Activated naive CD8-positive, alpha-beta T cell treated with anti-CD3 and anti-CD28 coated beads, Interleukin-2, amount 50 U/mL, for 24 hours (primary cell): ENCODE measurements around the gene FXYD5.
"Not testable (repeated sequence)": the region's sequence is repeated elsewhere in the genome, so short reads cannot be mapped to it uniquely, and the experiment has no call there.

Experiments
- ATAC-seq: fragments of 150-1000 bp; cut with Tn5 transposase; one replicate; pipeline ENCODE4 v1.10.0; 2021
- DNase-seq: peaks from one replicate; pipeline ENCODE4 v3.0.0; 2021
- H3K27ac Mint-ChIP-seq: one replicate; pipeline ENCODE4 v1.8.0; 2021; ENCODE audit warnings: mild to moderate bottlenecking, mixed read lengths
- H3K27me3 Mint-ChIP-seq: one replicate; pipeline ENCODE4 v1.8.0; 2021; ENCODE audit warnings: mixed read lengths
- H3K36me3 Mint-ChIP-seq: one replicate; pipeline ENCODE4 v1.8.0; 2021; ENCODE audit warnings: low read depth, mixed read lengths
- H3K4me1 Mint-ChIP-seq: one replicate; pipeline ENCODE4 v1.8.0; 2021; ENCODE audit warnings: mixed read lengths
- H3K4me3 Mint-ChIP-seq: one replicate; pipeline ENCODE4 v1.8.0; 2021; ENCODE audit warnings: mild to moderate bottlenecking, moderate library complexity, mixed read lengths
- H3K9me3 Mint-ChIP-seq: one replicate; pipeline ENCODE4 v1.8.0; 2021; ENCODE audit warnings: mixed read lengths

Gene FXYD5

GRCh38 chr19:35140962-35141836 lies 13.3 kb upstream of the FXYD5 start:
- DNase-seq (peak; percentile 97), ATAC-seq (peak; percentile 81)
- H3K4me3 Mint-ChIP-seq: peak overlapping the region; percentile 80
- H3K4me1 Mint-ChIP-seq: peaks cover 32% of the 10 kb centered on the region
- H3K27me3 Mint-ChIP-seq: peaks cover 20% of the 10 kb centered on the region
- H3K36me3 Mint-ChIP-seq: no peaks in the 10 kb centered on the region
- peak overlapping the region; percentile 41 for H3K27ac Mint-ChIP-seq
- no peaks in the 10 kb centered on the region for H3K9me3 Mint-ChIP-seq

GRCh38 chr19:35141837-35142605 lies 12.5 kb upstream of the FXYD5 start:
- H3K27me3 Mint-ChIP-seq: peaks cover 19% of the 10 kb centered on the region
- no peaks in the 10 kb centered on the region for H3K9me3 Mint-ChIP-seq
- no peaks in the 10 kb centered on the region for H3K36me3 Mint-ChIP-seq
- peaks cover 32% of the 10 kb centered on the region for H3K4me1 Mint-ChIP-seq
- peak overlapping the region; percentile 41 for H3K27ac Mint-ChIP-seq
- H3K4me3 Mint-ChIP-seq: peak overlapping the region; percentile 80
- DNase-seq (no peak), ATAC-seq (no peak)

- Mint-ChIP-seq H3K27ac (no peak overlapping the region), H3K4me1 (peaks cover 29% of the 10 kb centered on the region), H3K9me3 (no peaks in the 10 kb centered on the region), H3K4me3 (peak overlapping the region; percentile 80), H3K36me3 (no peaks in the 10 kb centered on the region), H3K27me3 (peaks cover 15% of the 10 kb centered on the region)
- DNase-seq (peak; percentile 75), ATAC-seq (no peak)
Observed at GRCh38 chr19:35142606-35143230, 11.8 kb upstream of the FXYD5 start.

GRCh38 chr19:35143231-35143715 lies 11.3 kb upstream of the FXYD5 start, which contains the start of gene FXYD7:
FXYD7 (plus strand) TSS chr19:35143255; CDS start chr19:35143334, 79 bp downstream.
- ATAC-seq: no peak
- no peak for DNase-seq
- H3K4me1 Mint-ChIP-seq: peaks cover 29% of the 10 kb centered on the region
- H3K4me3 Mint-ChIP-seq: peak within 1 kb of the TSS; percentile 80
- no peaks in the 10 kb centered on the region for H3K9me3 Mint-ChIP-seq
- peaks cover 15% of the 10 kb centered on the region for H3K27me3 Mint-ChIP-seq
- H3K36me3 Mint-ChIP-seq: no peaks in the 10 kb centered on the region
- H3K27ac Mint-ChIP-seq: peak within 1 kb of the TSS; percentile 41

GRCh38 chr19:35143818-35144217 lies 10.7 kb upstream of the FXYD5 start:
- no peak overlapping the region for H3K4me3 Mint-ChIP-seq
- H3K27me3 Mint-ChIP-seq: peaks cover 15% of the 10 kb centered on the region
- no peaks in the 10 kb centered on the region for H3K36me3 Mint-ChIP-seq
- H3K27ac Mint-ChIP-seq: no peak overlapping the region
- H3K9me3 Mint-ChIP-seq: no peaks in the 10 kb centered on the region
- peaks cover 29% of the 10 kb centered on the region for H3K4me1 Mint-ChIP-seq
- ATAC-seq (no peak), DNase-seq (no peak)

GRCh38 chr19:35144259-35144599 lies 10.3 kb upstream of the FXYD5 start:
- peaks cover 29% of the 10 kb centered on the region for H3K4me1 Mint-ChIP-seq
- no peaks in the 10 kb centered on the region for H3K36me3 Mint-ChIP-seq
- H3K9me3 Mint-ChIP-seq: no peaks in the 10 kb centered on the region
- H3K4me3 Mint-ChIP-seq: no peak overlapping the region
- H3K27ac Mint-ChIP-seq: no peak overlapping the region
- peaks cover 15% of the 10 kb centered on the region for H3K27me3 Mint-ChIP-seq
- DNase-seq (no peak), ATAC-seq (no peak)

GRCh38 chr19:35144600-35145436 lies 9.7 kb upstream of the FXYD5 start:
- DNase-seq: no peak
- ATAC-seq: no peak
- Mint-ChIP-seq H3K27me3 (peaks cover 15% of the 10 kb centered on the region), H3K4me3 (no peak overlapping the region), H3K4me1 (peaks cover 29% of the 10 kb centered on the region), H3K9me3 (no peaks in the 10 kb centered on the region), H3K27ac (no peak overlapping the region), H3K36me3 (no peaks in the 10 kb centered on the region)

GRCh38 chr19:35146746-35147459 lies 7.6 kb upstream of the FXYD5 start:
- Mint-ChIP-seq H3K36me3 (no peaks in the 10 kb centered on the region), H3K4me1 (peaks cover 17% of the 10 kb centered on the region), H3K27ac (no peak overlapping the region), H3K9me3 (no peaks in the 10 kb centered on the region), H3K4me3 (no peak overlapping the region), H3K27me3 (peaks cover 8% of the 10 kb centered on the region)
- no peak for ATAC-seq
- DNase-seq: no peak

GRCh38 chr19:35149463-35149862 lies 5.1 kb upstream of the FXYD5 start:
- DNase-seq (no peak), ATAC-seq (no peak)
- Mint-ChIP-seq H3K4me1 (peaks cover 16% of the 10 kb centered on the region), H3K27me3 (no peaks in the 10 kb centered on the region), H3K36me3 (no peaks in the 10 kb centered on the region), H3K27ac (no peak overlapping the region), H3K4me3 (no peak overlapping the region), H3K9me3 (no peaks in the 10 kb centered on the region)

- DNase-seq: no peak
- no peak overlapping the region for H3K4me3 Mint-ChIP-seq
- peaks cover 14% of the 10 kb centered on the region for H3K4me1 Mint-ChIP-seq
- H3K27ac Mint-ChIP-seq: no peak overlapping the region
- peaks cover under 1% of the 10 kb centered on the region for H3K36me3 Mint-ChIP-seq
- no peaks in the 10 kb centered on the region for H3K9me3 Mint-ChIP-seq
- no peak for ATAC-seq
- no peaks in the 10 kb centered on the region for H3K27me3 Mint-ChIP-seq
Observed at GRCh38 chr19:35150445-35150844, 4.1 kb upstream of the FXYD5 start.

GRCh38 chr19:35151273-35152065 lies 3.1 kb upstream of the FXYD5 start:
- Mint-ChIP-seq H3K27ac (no peak overlapping the region), H3K27me3 (no peaks in the 10 kb centered on the region), H3K4me3 (no peak overlapping the region), H3K4me1 (peaks cover 22% of the 10 kb centered on the region), H3K36me3 (peaks cover 10% of the 10 kb centered on the region), H3K9me3 (no peaks in the 10 kb centered on the region)
- DNase-seq: no peak
- ATAC-seq: no peak

GRCh38 chr19:35153129-35153522 lies 1.4 kb upstream of the FXYD5 start:
- H3K36me3 Mint-ChIP-seq: peaks cover 27% of the 10 kb centered on the region
- not testable (repeated sequence) for DNase-seq, H3K9me3 Mint-ChIP-seq, H3K27me3 Mint-ChIP-seq, ATAC-seq, H3K27ac Mint-ChIP-seq
- peaks cover 39% of the 10 kb centered on the region for H3K4me1 Mint-ChIP-seq
- peak overlapping the region; percentile 96 for H3K4me3 Mint-ChIP-seq
